IPS-20b (cell line): Measurements from ENCODE around the gene ETAA1.

Experiments used
- H3K27ac ChIP-seq: one replicate; pipeline ENCODE4 v1.5.1; 2013; ENCODE audit warnings: low read length
- H3K27me3 ChIP-seq: 2 replicates; pipeline ENCODE4 v1.6.1; 2013; ENCODE audit warnings: mild to moderate bottlenecking, low read length, inconsistent platforms; ENCODE audit not compliant: insufficient read depth
- H3K36me3 ChIP-seq: 2 replicates; pipeline ENCODE4 v1.6.1; 2013; ENCODE audit warnings: low read depth, mild to moderate bottlenecking, inconsistent platforms, low read length, moderate library complexity; ENCODE audit not compliant: insufficient read depth
- H3K4me1 ChIP-seq: 2 replicates; pipeline ENCODE4 v1.6.1; 2013; ENCODE audit warnings: mild to moderate bottlenecking, control low read depth, inconsistent platforms, low read length, moderate library complexity; ENCODE audit not compliant: insufficient read depth
- H3K4me3 ChIP-seq: 2 replicates; pipeline ENCODE4 v1.5.1; 2013; ENCODE audit warnings: mild to moderate bottlenecking, low read length, inconsistent platforms
- H3K9ac ChIP-seq: 2 replicates; pipeline ENCODE4 v1.6.1; 2013; ENCODE audit warnings: low read depth, mild to moderate bottlenecking, inconsistent platforms, low read length, moderate library complexity
- H3K9me3 ChIP-seq: 2 replicates; pipeline ENCODE4 v1.6.1; 2013; ENCODE audit warnings: mild to moderate bottlenecking, low read depth, low read length, inconsistent platforms; ENCODE audit not compliant: insufficient read depth

The ETAA1 gene

DNA sequence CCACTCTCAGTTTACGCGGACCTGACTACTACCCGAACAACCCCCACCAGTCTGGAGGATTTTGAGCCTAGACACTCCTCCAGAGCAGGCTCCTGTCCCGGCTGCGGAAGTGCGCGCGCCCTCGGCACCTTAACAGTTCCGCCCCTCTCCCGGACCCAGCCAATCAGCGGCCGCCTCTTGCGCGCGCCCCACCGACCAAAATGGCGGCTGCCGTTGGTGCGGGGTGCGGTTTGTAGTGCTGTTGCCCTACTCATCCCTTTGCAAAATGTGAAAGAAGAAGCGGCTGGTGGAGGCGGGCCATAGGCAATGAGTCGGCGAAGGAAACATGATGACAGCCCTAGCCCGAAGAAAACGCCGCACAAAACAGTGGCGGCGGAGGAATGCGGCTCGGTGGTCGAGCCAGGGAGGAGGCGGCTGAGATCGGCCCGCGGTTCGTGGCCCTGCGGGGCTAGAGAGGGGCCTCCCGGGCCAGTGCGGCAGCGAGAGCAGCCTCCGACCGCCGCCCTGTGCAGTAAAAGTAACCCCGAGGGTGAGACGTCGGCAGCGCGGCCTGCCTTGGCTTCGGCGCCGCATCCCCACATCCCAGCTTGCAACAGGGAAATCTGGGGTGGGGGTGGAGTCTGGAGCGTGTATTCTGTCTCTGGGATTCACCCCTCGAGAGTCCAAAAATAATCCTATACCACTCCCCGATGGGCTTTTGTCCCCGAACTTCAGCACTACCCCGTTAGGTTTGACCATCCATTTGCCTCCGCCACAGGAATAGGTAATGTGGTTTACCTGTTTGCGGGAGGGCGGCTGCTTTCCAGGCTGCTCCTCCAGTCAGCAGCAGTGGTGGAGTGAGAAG is at the start of gene ETAA1:
TSS of gene ETAA1 (plus strand) at position 191 of the 844 bp plus-strand sequence. CDS start at position 307, 116 bp downstream.
- no peaks in the 10 kb centered on the region for H3K27me3 ChIP-seq
- peak within 1 kb of the TSS; percentile 78 for H3K27ac ChIP-seq
- H3K9ac ChIP-seq: peak within 1 kb of the TSS; percentile 97
- H3K4me1 ChIP-seq: 0 out of 2 replicates have a peak, but pooled peaks cover 3% of the 10 kb centered on the region
- peaks cover 26% of the 10 kb centered on the region for H3K36me3 ChIP-seq
- H3K9me3 ChIP-seq: no peaks in the 10 kb centered on the region
- H3K4me3 ChIP-seq: peak within 1 kb of the TSS; percentile 98

DNA sequence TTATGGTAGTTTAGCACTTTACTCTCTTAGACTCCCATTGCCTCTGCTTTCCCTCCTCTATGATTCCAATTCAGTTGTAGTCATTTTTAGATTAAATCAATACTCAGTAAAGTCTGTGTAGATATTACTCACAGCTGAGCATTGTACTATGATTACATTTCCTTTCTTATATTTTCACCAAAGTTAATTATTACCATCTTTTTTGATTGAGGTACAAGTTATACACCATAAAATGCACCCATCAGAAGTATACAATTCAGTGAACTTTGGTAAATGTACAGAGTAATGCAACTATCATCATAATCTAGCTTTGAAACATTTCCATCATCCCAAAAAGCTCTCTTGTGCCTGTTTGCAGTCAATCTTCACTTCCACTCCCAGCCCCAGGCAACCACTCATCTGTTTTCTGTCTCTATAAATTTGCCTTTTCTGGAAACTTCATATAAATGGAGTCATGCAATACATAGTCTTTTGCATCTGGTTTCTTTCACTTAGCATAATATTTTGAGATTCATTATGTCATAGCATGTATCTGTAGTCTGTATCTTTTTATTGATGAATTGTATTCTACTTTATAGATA is 30.2 kb upstream of the ETAA1 start:
- Histone ChIP-seq H3K4me1 (no peaks in the 10 kb centered on the region), H3K9me3 (peaks cover 5% of the 10 kb centered on the region; the same call in 1 of the 2 replicates), H3K4me3 (no peak overlapping the region), H3K36me3 (no peaks in the 10 kb centered on the region), H3K9ac (no peak overlapping the region), H3K27me3 (no peaks in the 10 kb centered on the region), H3K27ac (no peak overlapping the region)

DNA sequence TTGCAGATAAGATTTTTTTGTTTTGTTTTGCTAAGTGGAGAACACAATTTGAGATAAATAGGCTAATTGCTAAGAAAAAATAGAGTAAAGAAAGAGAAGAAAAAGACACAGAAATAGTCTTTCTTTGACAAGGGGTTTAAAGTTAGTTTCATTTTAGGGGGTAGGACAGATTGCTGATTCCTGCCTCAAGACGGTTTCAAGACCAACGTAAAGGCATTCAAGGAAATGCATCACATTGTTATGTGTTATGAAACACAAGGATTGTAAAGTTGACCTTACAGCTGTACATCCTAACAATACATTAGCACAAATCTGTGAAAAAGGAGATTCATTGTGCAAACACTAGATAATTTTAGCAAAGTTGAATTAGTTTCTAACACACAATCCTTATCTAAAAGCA is 22.7 kb upstream of the ETAA1 start:
- no peaks in the 10 kb centered on the region for H3K4me1 ChIP-seq
- no peaks in the 10 kb centered on the region for H3K9me3 ChIP-seq
- H3K27me3 ChIP-seq: no peaks in the 10 kb centered on the region
- H3K27ac ChIP-seq: no peak overlapping the region
- no peak overlapping the region for H3K4me3 ChIP-seq
- no peak overlapping the region for H3K9ac ChIP-seq
- no peaks in the 10 kb centered on the region for H3K36me3 ChIP-seq

DNA sequence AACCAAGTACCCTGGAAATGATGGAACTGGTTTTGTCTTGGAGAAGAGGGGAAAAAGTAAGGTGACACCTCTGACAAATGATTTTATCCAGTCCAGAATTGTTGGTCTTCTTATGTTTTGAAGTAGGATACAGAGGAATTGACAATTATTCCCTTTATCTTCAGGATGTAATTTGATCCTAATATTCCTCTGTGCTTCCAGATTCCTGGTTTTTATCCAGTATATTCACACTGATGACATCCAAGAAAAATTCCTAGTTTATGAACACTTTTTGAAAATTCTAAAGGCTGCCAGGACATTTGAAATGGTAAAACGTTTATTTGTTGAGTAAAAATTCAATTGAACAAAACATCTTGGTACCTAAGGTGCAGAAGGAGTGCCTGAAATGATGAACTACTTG is 22.2 kb upstream of the ETAA1 start:
- Histone ChIP-seq H3K36me3 (no peaks in the 10 kb centered on the region), H3K4me3 (no peak overlapping the region), H3K9me3 (no peaks in the 10 kb centered on the region), H3K9ac (no peak overlapping the region), H3K4me1 (no peaks in the 10 kb centered on the region), H3K27ac (no peak overlapping the region), H3K27me3 (no peaks in the 10 kb centered on the region)

DNA sequence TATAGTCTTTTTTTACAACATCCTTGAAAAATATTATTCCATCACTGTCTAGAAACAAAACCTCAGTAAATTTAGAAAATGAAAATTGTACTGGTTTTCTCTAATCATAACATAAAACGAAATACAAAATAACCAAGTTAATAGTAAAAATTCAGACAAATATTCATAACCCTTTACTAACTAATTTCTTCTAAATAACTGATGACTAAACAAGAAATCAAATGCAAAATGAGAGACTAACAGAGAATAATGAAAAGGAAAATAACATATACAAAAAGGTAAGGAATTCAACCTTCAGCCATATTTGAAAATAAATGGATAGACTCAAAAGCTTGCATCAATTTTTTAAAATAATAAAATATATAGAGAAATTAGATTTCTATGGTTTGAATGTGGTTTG is 18.6 kb upstream of the ETAA1 start:
- no peak overlapping the region for H3K27ac ChIP-seq
- H3K9ac ChIP-seq: no peak overlapping the region
- no peaks in the 10 kb centered on the region for H3K9me3 ChIP-seq
- H3K4me3 ChIP-seq: no peak overlapping the region
- no peaks in the 10 kb centered on the region for H3K4me1 ChIP-seq
- no peaks in the 10 kb centered on the region for H3K36me3 ChIP-seq
- H3K27me3 ChIP-seq: no peaks in the 10 kb centered on the region

DNA sequence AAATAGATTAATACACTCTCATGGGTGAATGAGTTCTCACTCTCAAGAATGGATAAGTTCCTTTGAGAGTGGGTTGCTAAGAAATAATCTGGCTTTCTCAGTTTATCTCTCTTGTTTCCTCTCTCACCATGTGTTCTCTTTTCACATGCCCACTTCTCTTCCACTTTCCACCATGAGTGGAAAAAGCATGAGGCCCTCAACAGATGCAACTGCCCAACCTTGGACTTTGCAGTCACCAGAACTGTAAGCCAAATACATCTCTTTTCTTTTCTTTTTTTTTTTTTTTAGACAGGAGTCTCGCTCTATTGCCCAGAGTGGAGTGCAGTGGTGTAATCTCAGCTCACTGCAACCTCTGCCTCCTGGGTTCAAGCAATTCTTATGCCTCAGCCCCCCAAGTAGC is 18.1 kb upstream of the ETAA1 start:
- Histone ChIP-seq H3K27me3 (no peaks in the 10 kb centered on the region), H3K9me3 (no peaks in the 10 kb centered on the region), H3K4me1 (no peaks in the 10 kb centered on the region), H3K4me3 (no peak overlapping the region), H3K27ac (no peak overlapping the region), H3K36me3 (no peaks in the 10 kb centered on the region), H3K9ac (no peak overlapping the region)

DNA sequence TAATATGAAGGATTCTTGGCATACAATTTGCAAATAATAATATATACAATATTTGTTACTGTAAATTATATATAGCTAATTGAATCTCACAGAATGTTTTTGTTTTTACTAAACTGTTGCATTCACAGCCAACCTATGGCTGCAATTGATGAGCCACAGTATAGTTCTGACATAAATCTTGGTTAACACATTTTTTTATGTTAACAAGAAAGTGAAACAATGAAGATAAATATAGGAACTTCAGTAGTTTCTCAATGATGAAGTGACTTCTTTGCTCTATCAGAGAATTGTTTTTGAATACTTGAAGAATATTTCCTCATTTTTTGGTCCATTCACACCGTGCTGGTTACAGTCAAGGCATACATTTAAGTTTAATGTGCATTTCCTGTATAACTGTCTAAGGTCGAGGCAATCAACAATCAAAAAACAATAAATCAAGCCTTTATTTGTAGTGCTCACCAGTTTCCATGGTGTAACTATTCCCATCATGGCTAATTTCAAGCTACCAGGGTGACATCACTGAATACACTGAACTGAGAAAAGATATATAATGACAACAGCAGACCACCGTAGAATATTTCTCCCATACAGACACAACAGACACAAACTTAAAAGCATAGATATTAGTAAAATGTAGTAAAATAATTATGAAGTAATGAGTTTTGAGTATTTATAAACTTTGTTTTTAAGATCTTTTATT is 12.9 kb upstream of the ETAA1 start:
- no peaks in the 10 kb centered on the region for H3K36me3 ChIP-seq
- no peaks in the 10 kb centered on the region for H3K9me3 ChIP-seq
- no peak overlapping the region for H3K9ac ChIP-seq
- no peak overlapping the region for H3K4me3 ChIP-seq
- H3K4me1 ChIP-seq: peaks cover 12% of the 10 kb centered on the region; the same call in 1 of the 2 replicates
- no peaks in the 10 kb centered on the region for H3K27me3 ChIP-seq
- H3K27ac ChIP-seq: no peak overlapping the region

DNA sequence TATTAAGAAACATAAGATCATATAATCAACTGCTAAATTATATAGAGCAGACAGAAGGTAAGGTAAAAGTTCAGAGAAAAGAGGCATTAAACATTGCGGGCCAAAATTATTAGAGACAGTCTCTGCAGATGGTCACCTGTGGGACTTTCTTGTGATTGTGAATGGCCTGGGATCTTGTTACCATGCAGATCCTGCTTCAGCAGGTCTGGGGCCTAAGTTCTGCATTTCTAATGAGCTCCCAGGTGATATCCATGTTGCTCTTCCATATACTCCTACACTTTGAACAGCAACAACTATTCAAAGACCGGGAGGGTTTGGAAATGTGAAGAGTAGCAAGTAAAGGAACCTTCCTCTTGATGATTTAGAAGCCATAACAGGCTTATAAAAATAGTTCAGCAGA is 8.5 kb upstream of the ETAA1 start:
- Histone ChIP-seq H3K9ac (peak overlapping the region; percentile 1; the same call in 1 of the 2 replicates), H3K4me1 (peaks cover 25% of the 10 kb centered on the region), H3K9me3 (no peaks in the 10 kb centered on the region), H3K27me3 (no peaks in the 10 kb centered on the region), H3K27ac (peak overlapping the region; percentile 18), H3K36me3 (no peaks in the 10 kb centered on the region), H3K4me3 (no peak overlapping the region; the same call in none of the 2 replicates)

DNA sequence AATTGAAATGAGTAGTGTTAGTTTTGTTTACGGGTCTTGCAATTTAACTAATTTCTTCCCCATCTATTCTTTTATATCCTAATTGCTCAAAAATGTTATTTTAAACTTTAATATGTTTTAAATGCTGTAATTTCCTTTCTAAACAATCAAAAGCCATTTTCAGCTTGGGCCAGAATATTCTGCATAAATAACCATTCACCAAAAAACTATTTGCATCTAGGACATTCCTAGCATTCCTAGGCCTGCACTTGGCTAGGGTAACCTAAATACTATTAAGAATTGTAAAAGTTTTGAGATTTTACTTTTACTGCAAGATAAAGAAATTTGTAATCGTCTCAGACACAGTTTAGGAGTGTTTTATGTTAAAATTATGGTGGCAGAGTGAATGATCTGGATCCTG is 7.8 kb upstream of the ETAA1 start:
- Histone ChIP-seq H3K9me3 (no peaks in the 10 kb centered on the region), H3K36me3 (no peaks in the 10 kb centered on the region), H3K4me1 (peaks cover 25% of the 10 kb centered on the region), H3K9ac (peak overlapping the region; percentile 47; the same call in 1 of the 2 replicates), H3K27me3 (no peaks in the 10 kb centered on the region), H3K27ac (peak overlapping the region; percentile 18), H3K4me3 (no peak overlapping the region; the same call in 1 of the 2 replicates)

DNA sequence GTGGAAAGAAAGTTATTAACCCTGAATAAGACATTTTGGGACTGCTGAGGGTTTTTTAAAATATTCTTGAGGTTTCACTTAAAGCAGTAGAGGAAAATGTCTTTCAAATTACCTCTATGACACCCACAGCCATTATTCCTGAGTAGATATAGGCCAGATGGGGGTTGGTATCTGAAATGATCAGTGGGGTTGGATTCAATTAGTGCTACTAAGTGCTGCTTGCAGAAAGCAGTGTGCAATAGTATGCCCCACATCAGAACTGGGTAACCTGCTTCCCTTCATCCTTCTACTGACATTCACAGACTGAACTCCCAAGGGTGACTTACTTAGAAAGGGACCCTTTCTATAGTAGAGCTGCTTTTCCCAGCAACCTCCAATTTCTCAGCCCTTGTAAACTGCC is 7.3 kb upstream of the ETAA1 start:
- H3K9me3 ChIP-seq: no peaks in the 10 kb centered on the region
- H3K36me3 ChIP-seq: no peaks in the 10 kb centered on the region
- H3K27me3 ChIP-seq: no peaks in the 10 kb centered on the region
- peaks cover 28% of the 10 kb centered on the region for H3K4me1 ChIP-seq
- H3K4me3 ChIP-seq: no peak overlapping the region; the same call in 1 of the 2 replicates
- H3K27ac ChIP-seq: peak overlapping the region; percentile 18
- peak overlapping the region; percentile 47; the same call in 1 of the 2 replicates for H3K9ac ChIP-seq

DNA sequence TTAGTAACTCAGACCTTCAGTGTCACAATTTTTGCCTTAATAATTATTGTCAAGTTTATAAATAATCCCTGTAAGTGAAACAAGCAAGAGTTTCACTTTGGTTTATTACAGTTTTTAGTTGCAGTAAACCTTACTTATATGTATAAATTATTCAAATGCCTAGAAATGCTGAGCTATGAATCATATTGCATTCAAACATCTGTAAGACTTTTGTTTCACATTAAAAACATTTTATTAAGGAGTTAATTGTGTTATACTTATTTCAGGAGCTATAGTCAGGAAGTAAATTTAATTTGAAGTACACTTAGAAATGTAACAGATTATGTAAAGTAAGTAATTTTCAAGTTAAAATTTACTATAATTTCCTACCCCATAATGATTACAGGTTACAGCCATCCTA is 3.9 kb upstream of the ETAA1 start:
- H3K9me3 ChIP-seq: no peaks in the 10 kb centered on the region
- no peak overlapping the region for H3K27ac ChIP-seq
- H3K4me1 ChIP-seq: peaks cover 27% of the 10 kb centered on the region
- no peaks in the 10 kb centered on the region for H3K36me3 ChIP-seq
- no peak overlapping the region for H3K4me3 ChIP-seq
- H3K27me3 ChIP-seq: no peaks in the 10 kb centered on the region
- H3K9ac ChIP-seq: no peak overlapping the region
